Parathyroid adenoma (tissue), 2 donors: ENCODE data around the gene ST8SIA4.

ENCODE experiments used
- H2AFZ ChIP-seq: fragments of 300-600 bp; sonication (generic); one replicate; pipeline ENCODE4 v1.7.0; 2017; ENCODE audit warnings: antibody characterized with exemption, mild to moderate bottlenecking
- H3K27ac ChIP-seq: fragments of 300-600 bp; sonication (generic); one replicate; pipeline ENCODE4 v1.7.0; 2017
- H3K27me3 ChIP-seq: fragments of 300-600 bp; sonication (generic); one replicate; pipeline ENCODE4 v1.7.0; 2017; ENCODE audit warnings: low read length; ENCODE audit not compliant: control insufficient read depth, insufficient read depth
- H3K36me3 ChIP-seq: fragments of 300-600 bp; sonication (generic); one replicate; pipeline ENCODE4 v1.7.0; 2017; ENCODE audit warnings: low read length; ENCODE audit not compliant: control insufficient read depth, insufficient read depth
- H3K4me1 ChIP-seq: fragments of 300-600 bp; sonication (generic); one replicate; pipeline ENCODE4 v1.7.0; 2017; ENCODE audit warnings: control low read depth
- H3K4me2 ChIP-seq: fragments of 300-600 bp; sonication (generic); one replicate; pipeline ENCODE4 v1.7.0; 2017; ENCODE audit warnings: low read length
- H3K4me3 ChIP-seq: fragments of 300-600 bp; sonication (generic); one replicate; pipeline ENCODE4 v1.7.0; 2017; ENCODE audit warnings: low read depth, low read length
- H3K79me2 ChIP-seq: fragments of 300-600 bp; sonication (generic); one replicate; pipeline ENCODE4 v1.7.0; 2017; ENCODE audit warnings: control low read depth
- H3K9ac ChIP-seq: fragments of 300-600 bp; sonication (generic); one replicate; pipeline ENCODE4 v1.7.0; 2017; ENCODE audit warnings: mild to moderate bottlenecking
- H3K9me3 ChIP-seq: fragments of 300-600 bp; sonication (generic); one replicate; pipeline ENCODE4 v1.7.0; 2017; ENCODE audit warnings: low read length; ENCODE audit not compliant: control insufficient read depth
- TF ChIP-seq, protein P1 (sequence below): fragments of 300-600 bp; sonication (generic); IDR thresholded peaks from one replicate; pipeline ENCODE4 v1.7.0; 2017; ENCODE audit warnings: antibody characterized with exemption, mild to moderate bottlenecking
- donor health status: primary hyperparathyroidism.

ST8SIA4 gene

DNA sequence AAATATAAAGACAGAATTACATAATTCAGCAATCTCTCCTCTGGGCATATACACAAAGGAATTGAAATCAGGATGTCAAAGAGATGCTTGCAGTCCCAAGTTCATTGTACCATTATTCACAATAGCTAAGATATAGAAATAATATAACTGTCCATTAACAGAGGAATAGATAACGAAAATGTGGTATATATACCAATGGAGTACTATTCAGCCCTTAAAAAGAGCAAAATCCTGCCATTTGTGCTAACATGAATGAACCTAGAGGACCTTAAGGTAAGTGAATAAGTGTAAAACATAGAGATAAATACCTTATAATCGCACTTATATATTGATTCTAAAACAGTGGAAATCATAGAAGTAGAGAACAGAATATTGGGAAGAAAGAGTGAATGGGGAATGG is 7.0 kb downstream of the ST8SIA4 start:
- H3K27me3 ChIP-seq, result no peaks in the 10 kb centered on the region
- no peak overlapping the region for H3K27ac ChIP-seq
- no peaks in the 10 kb centered on the region for H3K9me3 ChIP-seq
- no peak overlapping the region for H3K4me3 ChIP-seq
- no peaks in the 10 kb centered on the region for H3K4me1 ChIP-seq
- H2AFZ ChIP-seq, result no peak overlapping the region
- no peaks in the 10 kb centered on the region for H3K79me2 ChIP-seq
- H3K36me3 ChIP-seq, result no peaks in the 10 kb centered on the region
- no peak overlapping the region for H3K9ac ChIP-seq
- TF ChIP-seq, protein P1, sequence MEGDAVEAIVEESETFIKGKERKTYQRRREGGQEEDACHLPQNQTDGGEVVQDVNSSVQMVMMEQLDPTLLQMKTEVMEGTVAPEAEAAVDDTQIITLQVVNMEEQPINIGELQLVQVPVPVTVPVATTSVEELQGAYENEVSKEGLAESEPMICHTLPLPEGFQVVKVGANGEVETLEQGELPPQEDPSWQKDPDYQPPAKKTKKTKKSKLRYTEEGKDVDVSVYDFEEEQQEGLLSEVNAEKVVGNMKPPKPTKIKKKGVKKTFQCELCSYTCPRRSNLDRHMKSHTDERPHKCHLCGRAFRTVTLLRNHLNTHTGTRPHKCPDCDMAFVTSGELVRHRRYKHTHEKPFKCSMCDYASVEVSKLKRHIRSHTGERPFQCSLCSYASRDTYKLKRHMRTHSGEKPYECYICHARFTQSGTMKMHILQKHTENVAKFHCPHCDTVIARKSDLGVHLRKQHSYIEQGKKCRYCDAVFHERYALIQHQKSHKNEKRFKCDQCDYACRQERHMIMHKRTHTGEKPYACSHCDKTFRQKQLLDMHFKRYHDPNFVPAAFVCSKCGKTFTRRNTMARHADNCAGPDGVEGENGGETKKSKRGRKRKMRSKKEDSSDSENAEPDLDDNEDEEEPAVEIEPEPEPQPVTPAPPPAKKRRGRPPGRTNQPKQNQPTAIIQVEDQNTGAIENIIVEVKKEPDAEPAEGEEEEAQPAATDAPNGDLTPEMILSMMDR, result no peak
- no peak overlapping the region for H3K4me2 ChIP-seq

DNA sequence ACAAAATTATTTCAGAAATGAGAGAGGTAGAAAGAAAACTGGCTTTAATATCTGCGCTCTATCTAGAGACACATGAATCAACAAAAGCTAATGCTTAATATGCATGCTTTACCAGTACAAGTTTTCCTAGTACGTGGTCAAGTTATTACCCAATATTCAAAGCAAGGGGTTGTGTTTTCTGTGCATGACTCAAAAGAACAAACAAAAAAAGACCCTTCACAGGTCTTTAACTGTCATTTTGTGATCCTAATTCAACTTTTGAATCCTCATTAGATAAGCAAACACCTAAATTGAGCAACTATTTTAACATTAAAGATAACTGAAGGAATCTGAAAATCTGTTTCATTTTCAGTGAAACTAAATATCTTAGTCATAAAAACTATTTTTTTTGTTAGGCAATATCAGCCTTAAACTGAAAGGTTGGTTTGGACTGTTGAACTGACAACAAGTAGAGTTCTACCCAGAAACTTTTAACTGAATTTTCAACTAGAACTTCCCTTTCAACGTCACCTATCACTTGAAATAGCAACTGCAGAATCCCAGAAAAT is 12.5 kb downstream of the ST8SIA4 start:
- Histone ChIP-seq H3K4me2 (no peak overlapping the region), H3K79me2 (no peaks in the 10 kb centered on the region), H3K9ac (no peak overlapping the region), H3K36me3 (no peaks in the 10 kb centered on the region), H3K4me1 (no peaks in the 10 kb centered on the region), H3K27me3 (no peaks in the 10 kb centered on the region), H3K27ac (no peak overlapping the region), H2AFZ (no peak overlapping the region), H3K4me3 (peak overlapping the region; percentile 36), H3K9me3 (no peaks in the 10 kb centered on the region)
- TF ChIP-seq, protein P1, result no peak

DNA sequence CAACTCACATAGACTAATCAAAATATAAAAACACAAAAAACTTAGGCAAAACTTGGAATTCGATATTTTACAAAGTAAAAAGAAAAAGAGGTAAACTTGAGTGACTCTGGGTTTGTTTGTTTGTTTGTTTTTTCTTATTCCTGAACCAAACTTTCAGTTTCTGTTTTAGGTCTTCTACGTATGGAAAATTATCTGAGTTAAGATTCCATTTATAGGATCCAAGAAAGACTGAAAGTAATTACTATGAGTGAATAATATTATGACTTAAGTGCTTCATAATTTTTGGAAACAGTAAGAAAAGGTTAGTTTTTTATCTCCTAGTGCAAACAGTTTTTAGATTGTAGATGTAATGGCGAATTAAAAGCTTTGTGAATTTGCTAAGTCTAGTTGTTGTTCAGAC is 13.2 kb downstream of the ST8SIA4 start:
- no peaks in the 10 kb centered on the region for H3K4me1 ChIP-seq
- no peak overlapping the region for H3K4me2 ChIP-seq
- no peak overlapping the region for H3K9ac ChIP-seq
- TF ChIP-seq, protein P1, result no peak
- no peak overlapping the region for H3K27ac ChIP-seq
- H3K36me3 ChIP-seq, result no peaks in the 10 kb centered on the region
- no peaks in the 10 kb centered on the region for H3K9me3 ChIP-seq
- peak overlapping the region; percentile 36 for H3K4me3 ChIP-seq
- H3K79me2 ChIP-seq, result no peaks in the 10 kb centered on the region
- H2AFZ ChIP-seq, result no peak overlapping the region
- H3K27me3 ChIP-seq, result no peaks in the 10 kb centered on the region

DNA sequence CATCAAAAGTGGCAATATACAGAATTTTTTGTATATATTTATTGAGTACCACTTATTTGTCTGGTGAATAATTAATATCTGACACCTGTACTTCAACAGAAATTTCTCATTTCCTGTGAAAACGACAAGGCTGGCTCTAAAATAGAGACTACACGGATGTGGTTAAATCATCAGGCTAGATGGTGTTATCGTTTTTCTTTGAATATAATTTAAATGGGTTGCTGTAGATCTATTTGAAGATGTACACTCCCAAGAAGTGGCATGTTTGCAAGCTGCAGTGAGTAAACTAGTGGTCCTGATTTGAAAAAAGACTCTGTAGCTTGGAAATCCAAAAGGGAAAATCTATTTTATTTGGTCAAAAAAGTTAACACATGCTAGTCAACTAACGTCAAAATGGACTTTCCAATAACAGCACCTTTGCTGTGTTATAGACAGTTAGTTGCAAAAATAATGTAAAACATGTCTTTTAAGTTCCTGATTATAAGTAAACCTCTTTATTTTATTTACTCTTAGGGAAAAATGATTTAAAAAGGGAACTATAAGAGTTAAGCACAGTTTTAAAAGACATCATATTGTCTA is 13.8 kb downstream of the ST8SIA4 start:
- H3K4me3 ChIP-seq, result no peak overlapping the region
- no peak overlapping the region for H2AFZ ChIP-seq
- no peaks in the 10 kb centered on the region for H3K4me1 ChIP-seq
- no peak overlapping the region for H3K27ac ChIP-seq
- H3K9me3 ChIP-seq, result no peaks in the 10 kb centered on the region
- no peak overlapping the region for H3K9ac ChIP-seq
- TF ChIP-seq, protein P1, result no peak
- H3K36me3 ChIP-seq, result no peaks in the 10 kb centered on the region
- H3K79me2 ChIP-seq, result no peaks in the 10 kb centered on the region
- no peak overlapping the region for H3K4me2 ChIP-seq
- H3K27me3 ChIP-seq, result no peaks in the 10 kb centered on the region

DNA sequence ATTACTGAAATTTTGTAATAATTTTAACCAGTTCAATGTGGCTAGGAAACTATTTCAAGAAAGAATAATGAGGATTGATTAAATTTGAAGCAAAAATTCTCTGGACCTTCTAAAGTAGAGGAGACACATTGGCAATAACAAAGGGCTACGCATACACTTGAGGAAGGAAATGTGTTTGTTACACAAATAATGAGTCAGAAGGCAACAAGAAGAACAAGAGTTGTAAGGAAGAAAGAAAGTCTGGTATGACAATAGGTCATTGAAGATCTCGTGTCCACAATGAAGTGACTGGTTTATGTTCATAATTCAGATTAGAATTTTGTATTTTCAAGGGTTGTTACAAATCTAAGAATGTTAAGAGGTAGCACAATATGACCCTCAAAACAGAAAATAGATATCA is 25.8 kb downstream of the ST8SIA4 start:
- no peaks in the 10 kb centered on the region for H3K79me2 ChIP-seq
- H3K27me3 ChIP-seq, result no peaks in the 10 kb centered on the region
- TF ChIP-seq, protein P1, result no peak
- H3K4me1 ChIP-seq, result no peaks in the 10 kb centered on the region
- no peak overlapping the region for H2AFZ ChIP-seq
- no peaks in the 10 kb centered on the region for H3K36me3 ChIP-seq
- H3K27ac ChIP-seq, result no peak overlapping the region
- no peaks in the 10 kb centered on the region for H3K9me3 ChIP-seq
- H3K4me3 ChIP-seq, result no peak overlapping the region
- no peak overlapping the region for H3K9ac ChIP-seq
- no peak overlapping the region for H3K4me2 ChIP-seq
